Measurements from ENCODE around the gene SPPL2C. TPM values are rescaled to one million over a fixed set of nuclear protein-coding genes. Genes with fewer than 3 reads are reported as not detected.

The SPPL2C gene
- total RNA-seq, 1 donor from 2014 or later, result not detected

- TF ChIP-seq CTCF (IDR thresholded peaks at IDR 0.05; ENCODE audit: insufficient read depth, low read length, poor library complexity, severe bottlenecking), result no peak
- Histone ChIP-seq H3K36me3 (ENCODE audit: control insufficient read depth, insufficient read depth, low read length) (no peaks in the 10 kb centered on the region), H3K4me3 (ENCODE audit: low read depth, low read length) (no peak overlapping the region), H3K27me3 (ENCODE audit: control insufficient read depth, insufficient read depth, low read length) (peaks cover 8% of the 10 kb centered on the region)
- no peak for DNase-seq (ENCODE audit: low read depth)
These were observed 31.5 kb upstream of the SPPL2C start for GRCh38 chr17:45813048-45813725.

DNA sequence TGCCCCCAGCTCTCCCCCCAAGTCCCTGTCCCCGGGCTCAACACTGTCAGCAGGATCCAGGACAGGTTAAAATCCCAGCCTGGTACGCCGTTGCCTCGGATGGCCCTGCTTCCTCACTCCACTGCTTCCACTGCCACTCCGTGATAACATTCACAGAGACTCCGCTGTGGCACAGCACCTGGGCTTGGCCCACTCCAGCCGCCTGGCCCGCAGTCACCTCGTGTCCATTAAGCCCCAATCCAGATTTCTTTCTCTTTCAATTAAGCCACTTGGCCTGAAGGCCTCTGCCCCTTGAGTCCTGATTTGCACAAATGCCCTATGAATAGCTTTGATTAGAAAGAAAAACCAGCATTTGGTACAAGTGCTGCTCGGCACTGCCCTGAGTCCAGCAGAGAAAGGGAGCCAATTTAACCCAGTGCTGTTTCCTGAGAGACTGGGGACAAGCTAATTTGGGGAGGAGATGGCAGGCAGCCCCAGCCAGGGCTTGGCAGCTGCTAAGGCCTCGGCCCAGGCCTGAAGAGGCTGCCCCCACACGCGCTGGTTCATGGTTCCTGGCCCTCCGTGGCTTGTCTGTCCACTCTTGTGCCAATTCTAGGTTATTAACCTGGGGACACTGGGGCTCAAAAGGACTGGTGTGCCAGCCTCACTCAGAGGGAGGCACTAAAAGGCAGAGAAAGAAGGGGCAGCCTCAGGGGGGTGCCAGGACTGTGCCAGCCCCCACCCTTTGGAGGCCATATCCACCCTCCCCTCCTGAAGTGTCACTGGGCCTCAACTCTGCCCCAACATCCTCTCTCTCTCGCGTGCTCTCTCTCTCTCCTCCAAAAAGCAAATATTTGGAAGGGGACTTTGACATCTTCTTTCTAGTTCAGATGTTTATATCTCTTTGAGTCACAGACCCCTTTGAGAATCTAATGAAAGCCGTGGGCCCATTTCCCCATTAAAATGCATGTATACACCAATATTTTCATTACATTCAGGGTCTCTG lies 29.8 kb upstream of the SPPL2C start:
- no peak for DNase-seq (ENCODE audit: low read depth)
- no peaks in the 10 kb centered on the region for H3K36me3 ChIP-seq (ENCODE audit: control insufficient read depth, insufficient read depth, low read length)
- no peak overlapping the region for H3K4me3 ChIP-seq (ENCODE audit: low read depth, low read length)
- H3K27me3 ChIP-seq (ENCODE audit: control insufficient read depth, insufficient read depth, low read length), result peaks cover 8% of the 10 kb centered on the region
- no peak for TF ChIP-seq CTCF (IDR thresholded peaks at IDR 0.05; ENCODE audit: insufficient read depth, low read length, poor library complexity, severe bottlenecking)

DNA sequence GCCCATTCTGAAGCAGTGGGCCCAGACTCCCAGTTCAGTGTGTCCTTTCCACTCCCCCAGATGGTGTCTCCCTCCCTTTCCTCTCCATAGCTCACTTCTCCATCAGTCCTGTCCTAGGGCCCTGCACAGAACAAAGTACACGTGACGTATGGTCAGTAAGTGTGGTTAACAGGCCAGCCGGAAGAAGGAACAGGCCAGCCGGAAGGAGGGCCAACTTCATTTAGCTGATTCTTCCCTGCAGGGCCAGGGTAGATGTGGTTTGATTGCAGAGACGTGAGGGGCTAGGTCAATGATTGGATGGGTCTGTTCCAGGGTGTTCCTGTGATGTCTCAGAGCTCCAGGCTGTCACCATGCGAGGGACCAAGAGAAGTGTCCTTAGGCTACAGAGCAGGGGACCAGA lies 28.9 kb upstream of the SPPL2C start:
- DNase-seq (ENCODE audit: low read depth), result no peak
- no peak overlapping the region for H3K4me3 ChIP-seq (ENCODE audit: low read depth, low read length)
- H3K36me3 ChIP-seq (ENCODE audit: control insufficient read depth, insufficient read depth, low read length), result no peaks in the 10 kb centered on the region
- no peak for TF ChIP-seq CTCF (IDR thresholded peaks at IDR 0.05; ENCODE audit: insufficient read depth, low read length, poor library complexity, severe bottlenecking)
- peaks cover 8% of the 10 kb centered on the region for H3K27me3 ChIP-seq (ENCODE audit: control insufficient read depth, insufficient read depth, low read length)

DNA sequence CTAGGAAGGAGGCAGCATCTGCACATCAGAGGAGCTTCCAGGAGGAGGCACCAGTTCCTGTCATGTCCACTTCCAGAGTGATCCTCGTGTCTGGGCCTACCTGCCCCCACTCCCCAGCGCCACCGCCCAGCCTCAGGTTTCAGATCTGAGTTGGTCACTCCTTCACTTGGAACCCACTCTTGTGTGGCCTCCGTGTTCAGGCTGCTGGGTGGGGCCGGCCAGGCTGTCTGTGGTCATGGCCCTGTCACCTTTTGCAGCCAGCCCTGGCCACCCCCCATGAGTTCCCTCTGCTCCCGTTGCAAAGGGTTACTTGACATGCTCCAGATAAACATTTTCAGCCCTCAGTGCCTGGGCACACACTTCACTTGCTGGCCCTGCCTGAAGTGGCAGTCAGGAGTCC lies 26.6 kb upstream of the SPPL2C start:
- no peak overlapping the region for H3K4me3 ChIP-seq (ENCODE audit: low read depth, low read length)
- no peaks in the 10 kb centered on the region for H3K36me3 ChIP-seq (ENCODE audit: control insufficient read depth, insufficient read depth, low read length)
- no peak for TF ChIP-seq CTCF (IDR thresholded peaks at IDR 0.05; ENCODE audit: insufficient read depth, low read length, poor library complexity, severe bottlenecking)
- no peak for DNase-seq (ENCODE audit: low read depth)
- peaks cover 7% of the 10 kb centered on the region for H3K27me3 ChIP-seq (ENCODE audit: control insufficient read depth, insufficient read depth, low read length)

DNA sequence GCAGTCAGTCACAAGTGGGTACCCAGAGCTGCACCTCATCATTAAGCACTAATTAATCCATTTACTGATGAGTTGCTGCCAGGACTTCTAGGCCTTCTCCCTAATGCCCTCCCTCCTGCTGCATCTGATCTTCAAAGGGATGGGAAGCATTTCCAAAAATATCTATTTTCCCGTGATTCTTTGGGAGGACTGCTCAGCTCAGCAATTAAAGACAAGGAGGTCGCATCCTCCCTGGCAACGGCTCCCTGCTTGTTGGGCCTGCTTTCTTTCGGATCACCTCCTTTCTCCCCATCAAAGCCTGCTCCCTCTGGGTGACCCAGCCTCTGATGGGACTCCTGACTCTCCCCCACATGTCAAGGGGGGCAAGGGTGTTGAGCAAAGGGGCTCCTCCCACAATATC lies 26.0 kb upstream of the SPPL2C start:
- H3K36me3 ChIP-seq (ENCODE audit: control insufficient read depth, insufficient read depth, low read length), result no peaks in the 10 kb centered on the region
- no peak for DNase-seq (ENCODE audit: low read depth)
- no peak for TF ChIP-seq CTCF (IDR thresholded peaks at IDR 0.05; ENCODE audit: insufficient read depth, low read length, poor library complexity, severe bottlenecking)
- H3K4me3 ChIP-seq (ENCODE audit: low read depth, low read length), result no peak overlapping the region
- H3K27me3 ChIP-seq (ENCODE audit: control insufficient read depth, insufficient read depth, low read length), result peaks cover 7% of the 10 kb centered on the region
